Ovary (tissue), 9 donors: ENCODE results near the gene SLAMF9. TPM values are rescaled to one million over a fixed set of nuclear protein-coding genes. Genes with fewer than 3 reads are reported as not detected.

Source experiments
- DNase-seq, 5 donors: peaks; one replicate each; pipeline ENCODE4 v3.0.0-alpha.2; 2019 to 2020
- H3K27ac ChIP-seq, 2 donors: fragments of 200-600 bp; one replicate each; pipeline versions ENCODE4 v1.5.1 to v1.8.0; 2019 to 2022
- H3K27me3 ChIP-seq: fragments of 200-600 bp; one replicate; pipeline ENCODE4 v1.8.0; 2022
- H3K36me3 ChIP-seq: fragments of 200-600 bp; sonication (generic); one replicate; pipeline ENCODE4 v1.5.1; 2019
- H3K4me1 ChIP-seq: one replicate; pipeline ENCODE4 v1.8.1; 2013; ENCODE audit warnings: mild to moderate bottlenecking, moderate library complexity; ENCODE audit not compliant: insufficient read depth
- H3K4me3 ChIP-seq: fragments of 200-600 bp; sonication (generic); one replicate; pipeline ENCODE4 v1.5.1; 2017
- H3K9me3 ChIP-seq, 2 donors: fragments of 200-600 bp in 1 of 2; sonication (generic) in 1 of 2; one replicate each; pipeline versions ENCODE4 v1.5.1 to v1.8.1; 2013 to 2019; ENCODE audit warnings: mild to moderate bottlenecking in 1 of 2, moderate library complexity in 1 of 2
- EP300 ChIP-seq: sonication (generic); formaldehyde crosslinking; IDR thresholded peaks from one replicate; pipeline ENCODE4 v1.6.1; 2017; ENCODE audit warnings: antibody characterized with exemption
- POLR2A ChIP-seq: fragments of 450-650 bp; IDR thresholded peaks from one replicate; pipeline ENCODE4 v1.6.1; 2017; ENCODE audit warnings: antibody characterized with exemption, mild to moderate bottlenecking, moderate library complexity
- WGBS, 3 donors: extraction: QIAGEN DNeasy Blood & Tissue Kit in 1 of 3; methylation state at CpG; one replicate each; pipeline versions ENCODE4 v1.1.5 to v1.1.7; 2013 to 2017; 5-methylcytosine and 5-hydroxymethylcytosine counted together
- intact Hi-C, 4 donors: fragments of 100-400 bp; cut with DNase I; formaldehyde crosslinking; loops; one replicate each; pipeline versions ENCODE4 v1.11.0 to v1.15.1; 2022 to 2023
- polyA plus RNA-seq, 2 donors: library from polyadenylated mRNA; stranded (reverse); fragments of 200-250 nt in 1 of 2; fragments of 350-450 nt in 1 of 2; fragmentation: Illumina TruSeq in 1 of 2; extraction: RNeasy Lipid Tissue Mini Kit (QIAGEN cat#74804) in 1 of 2; gene quantifications; one replicate each; pipeline ENCODE4 v1.2.3, GENCODE V29; 2013 to 2014
- total RNA-seq, 7 donors: library from RNA; depleted of rRNA in 2 of 7; stranded (reverse); fragments of >200 nt in 2 of 7; fragmentation: NEBNext Ultra II Directional in 3 of 7; extraction: Animal tissue kit (Norgen Biotek cat#: 25700) in 3 of 7; gene quantifications; one replicate each; pipeline versions ENCODE4 v1.1.0 to v1.2.4, GENCODE V29; 2016 to 2023
- TF ChIP-seq, protein P1 (sequence below), 3 donors: fragments of 450-650 bp in 2 of 3; fragments of 200-600 bp in 1 of 3; IDR thresholded peaks; one replicate each; pipeline versions ENCODE4 v1.5.1 to v1.8.0; 2016 to 2022; ENCODE audit warnings: antibody characterized with exemption in 3 of 3, mild to moderate bottlenecking in 1 of 3
- donor health status: DM: no; HTN: no; CAD: no; lungs with moderate emphysema.
- donor health status: DM: no; HTN: no; CAD: no.
- donor health status: Bipolar disorder and iron deficiency.
- donor health status: DM: yes; HTN: yes; CAD: no.
- donor health status: DM: no; HTN: no; CAD: no.
- donor health status: DM: yes; HTN: yes; CAD: no.

The SLAMF9 gene
- total and polyA plus RNA-seq, 9 donors: not detected

DNA sequence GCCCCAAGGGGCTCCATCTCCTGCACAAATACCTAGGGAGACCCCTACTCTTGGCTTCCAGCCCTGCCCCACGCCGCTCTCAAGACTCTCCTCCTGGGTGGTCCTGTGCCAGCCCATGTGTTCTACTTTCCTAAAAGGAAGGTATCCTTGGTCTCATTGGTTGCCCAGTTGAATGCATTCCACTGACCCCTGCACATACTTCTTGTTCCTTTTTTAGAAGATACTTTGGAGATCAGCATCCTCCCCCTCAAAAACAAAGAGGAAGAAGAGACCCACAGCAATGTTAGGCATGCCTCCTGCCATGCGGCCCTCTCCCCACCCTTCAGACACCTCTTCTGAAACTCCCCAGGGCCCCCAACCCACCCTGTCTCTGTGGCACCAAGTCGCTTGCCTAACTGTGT lies 4.1 kb downstream of the SLAMF9 start:
- Histone ChIP-seq H3K27me3 (no peaks in the 10 kb centered on the region), H3K27ac (no peak overlapping the region), H3K36me3 (no peaks in the 10 kb centered on the region), H3K4me3 (no peak overlapping the region), H3K4me1 (no peaks in the 10 kb centered on the region), H3K9me3 (no peaks in the 10 kb centered on the region)
- TF ChIP-seq POLR2A (no peak), EP300 (no peak)
- TF ChIP-seq, protein P1, sequence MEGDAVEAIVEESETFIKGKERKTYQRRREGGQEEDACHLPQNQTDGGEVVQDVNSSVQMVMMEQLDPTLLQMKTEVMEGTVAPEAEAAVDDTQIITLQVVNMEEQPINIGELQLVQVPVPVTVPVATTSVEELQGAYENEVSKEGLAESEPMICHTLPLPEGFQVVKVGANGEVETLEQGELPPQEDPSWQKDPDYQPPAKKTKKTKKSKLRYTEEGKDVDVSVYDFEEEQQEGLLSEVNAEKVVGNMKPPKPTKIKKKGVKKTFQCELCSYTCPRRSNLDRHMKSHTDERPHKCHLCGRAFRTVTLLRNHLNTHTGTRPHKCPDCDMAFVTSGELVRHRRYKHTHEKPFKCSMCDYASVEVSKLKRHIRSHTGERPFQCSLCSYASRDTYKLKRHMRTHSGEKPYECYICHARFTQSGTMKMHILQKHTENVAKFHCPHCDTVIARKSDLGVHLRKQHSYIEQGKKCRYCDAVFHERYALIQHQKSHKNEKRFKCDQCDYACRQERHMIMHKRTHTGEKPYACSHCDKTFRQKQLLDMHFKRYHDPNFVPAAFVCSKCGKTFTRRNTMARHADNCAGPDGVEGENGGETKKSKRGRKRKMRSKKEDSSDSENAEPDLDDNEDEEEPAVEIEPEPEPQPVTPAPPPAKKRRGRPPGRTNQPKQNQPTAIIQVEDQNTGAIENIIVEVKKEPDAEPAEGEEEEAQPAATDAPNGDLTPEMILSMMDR (IDR thresholded peaks at IDR 0.05): no peak
- 77 to 89% (median 87%) methylated on average over 4 of the region's 4 CpGs for WGBS, 3 donors
- no peak for DNase-seq
- intact Hi-C loops: loop anchor here in 2 of 4 donors (5.0 to 10.0 kb wide), 2 partner anchors 52 to 55 kb away; no protein-coding TSS in a partner anchor

DNA sequence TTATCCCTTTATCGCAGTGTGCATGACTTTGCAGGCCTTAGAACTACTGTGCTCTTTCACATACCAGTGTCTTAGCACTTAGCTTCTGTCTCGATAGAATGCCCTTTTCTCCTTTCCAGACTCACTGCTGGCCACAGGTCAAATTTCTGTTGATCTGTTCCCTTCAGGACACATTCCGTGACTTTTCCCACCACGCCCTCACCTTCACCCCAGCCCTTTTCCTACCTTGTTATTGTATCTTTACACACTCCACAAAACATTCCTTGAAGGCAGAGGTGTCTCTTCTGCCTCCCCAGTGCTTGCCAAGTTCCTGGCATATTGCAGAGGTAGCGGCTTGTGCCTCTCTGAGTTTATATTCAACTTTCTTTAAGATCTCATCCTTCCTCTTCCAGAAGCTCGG lies 4.9 kb downstream of the SLAMF9 start:
- intact Hi-C loops: loop anchor here in 1 of 4 donors (10.0 kb wide), 1 partner anchor 56 kb away; no protein-coding TSS in a partner anchor
- WGBS, 3 donors: 79 to 82% (median 80%) methylated on average over 6 of the region's 6 CpGs
- TF ChIP-seq EP300: no peak
- TF ChIP-seq, protein P1 (IDR thresholded peaks at IDR 0.05): no peak
- TF ChIP-seq POLR2A: no peak
- no peak for DNase-seq
- no peak overlapping the region for H3K4me3 ChIP-seq
- H3K4me1 ChIP-seq: no peaks in the 10 kb centered on the region
- no peaks in the 10 kb centered on the region for H3K27me3 ChIP-seq
- H3K36me3 ChIP-seq: no peaks in the 10 kb centered on the region
- H3K27ac ChIP-seq: no peak overlapping the region
- H3K9me3 ChIP-seq: no peaks in the 10 kb centered on the region

DNA sequence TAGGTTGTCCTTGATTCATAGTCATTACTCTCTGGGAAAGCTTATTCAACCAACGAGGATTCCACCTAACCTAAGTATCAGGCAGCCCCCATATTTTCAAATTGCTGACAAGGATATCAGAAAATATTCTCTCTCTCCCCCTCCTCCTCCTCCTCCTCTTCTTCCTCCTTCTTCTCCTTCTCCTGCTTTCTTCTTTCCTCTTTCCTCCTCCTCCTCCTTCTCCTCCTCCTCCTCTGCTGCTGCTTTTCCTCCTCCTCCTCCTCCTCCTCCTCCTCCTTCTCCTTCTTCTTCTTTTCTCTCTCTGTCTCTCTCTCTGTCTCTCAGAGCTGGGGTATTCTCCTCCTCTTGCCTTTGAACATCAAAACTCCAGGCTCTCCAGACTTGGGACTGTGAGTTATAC lies 6.1 kb downstream of the SLAMF9 start:
- intact Hi-C loops: loop anchor here in 1 of 4 donors (10.0 kb wide), 1 partner anchor 57 kb away; no protein-coding TSS in a partner anchor
- TF ChIP-seq, protein P1 (IDR thresholded peaks at IDR 0.05): no peak
- no peak for TF ChIP-seq EP300
- no peak for TF ChIP-seq POLR2A
- 16 to 36% (median 35%) methylated on average over 1 of the region's 1 CpG for WGBS, 3 donors

DNA sequence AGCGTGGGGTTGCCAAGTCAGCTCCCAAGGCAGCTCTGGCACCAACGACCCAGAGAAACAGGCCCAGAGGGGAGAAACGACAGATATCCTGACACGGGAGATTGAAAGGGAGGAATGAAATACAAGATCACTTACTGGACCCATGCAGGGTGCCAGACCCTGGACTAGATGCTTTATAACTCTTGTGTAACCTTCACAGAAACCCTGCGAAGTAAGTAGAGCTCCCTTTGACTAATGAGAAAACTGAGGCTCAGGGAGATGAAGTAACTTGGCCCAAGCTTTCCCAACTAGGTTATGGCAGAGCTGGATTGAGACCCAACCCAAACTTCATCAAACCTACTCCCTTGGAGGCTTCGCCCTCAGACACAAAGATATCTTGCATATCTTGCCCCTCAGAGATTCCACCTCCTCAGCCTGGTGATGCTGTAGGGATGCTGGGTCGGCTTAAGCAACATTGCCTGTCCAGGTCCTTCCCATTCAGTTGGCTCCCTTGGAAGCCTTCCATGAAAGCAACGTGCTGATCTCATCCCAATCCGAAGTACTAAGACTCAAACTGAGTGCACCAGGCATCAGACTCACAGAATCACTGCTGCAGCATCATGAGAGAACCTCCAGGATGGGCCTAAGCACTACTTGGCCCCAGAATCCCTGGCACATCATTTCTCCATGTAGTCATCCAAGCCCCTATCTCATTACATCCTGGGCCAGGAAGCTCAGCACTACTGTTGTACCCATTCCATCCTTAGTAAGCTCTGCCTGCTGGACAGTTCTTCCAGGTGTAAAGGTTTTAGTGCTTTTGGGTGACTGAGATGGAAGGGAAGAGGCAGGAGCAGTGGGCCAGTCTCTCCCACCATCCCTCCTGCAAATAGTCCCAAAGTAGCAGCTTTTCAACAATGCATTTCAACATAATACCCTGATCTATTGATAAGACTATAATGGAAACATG lies 7.5 kb downstream of the SLAMF9 start:
- intact Hi-C loops: loop anchor here in 1 of 4 donors (10.0 kb wide), 1 partner anchor 58 kb away; no protein-coding TSS in a partner anchor
- Histone ChIP-seq H3K27me3 (no peaks in the 10 kb centered on the region), H3K27ac (no peak overlapping the region)

More for the DNA sequence above, 6.1 kb downstream of the SLAMF9 start:
- H3K27ac ChIP-seq: no peak overlapping the region
- H3K4me3 ChIP-seq: no peak overlapping the region
- no peaks in the 10 kb centered on the region for H3K9me3 ChIP-seq
- no peaks in the 10 kb centered on the region for H3K4me1 ChIP-seq
- no peaks in the 10 kb centered on the region for H3K27me3 ChIP-seq
- DNase-seq: no peak
- H3K36me3 ChIP-seq: no peaks in the 10 kb centered on the region

More for the DNA sequence above, 7.5 kb downstream of the SLAMF9 start:
- whole genome bisulfite sequencing, 3 donors: 46 to 58% (median 47%) methylated on average over 9 of the region's 9 CpGs
- H3K9me3 ChIP-seq: no peaks in the 10 kb centered on the region
- no peaks in the 10 kb centered on the region for H3K36me3 ChIP-seq
- no peaks in the 10 kb centered on the region for H3K4me1 ChIP-seq
- no peak for DNase-seq
- TF ChIP-seq EP300 (no peak), POLR2A (no peak)
- TF ChIP-seq, protein P1 (IDR thresholded peaks at IDR 0.05): no peak
- no peak overlapping the region for H3K4me3 ChIP-seq
